Left ventricle myocardium inferior (tissue), 1 donor: ENCODE data around the gene HSPA1L. TPM values are rescaled to one million over a fixed set of nuclear protein-coding genes. Genes with fewer than 3 reads are reported as not detected.
A peak's percentile ranks its signal among the peaks of the same experiment; 100 is the strongest.

ENCODE experiments used
- DNase-seq: peaks from one replicate; pipeline ENCODE4 v3.0.0-alpha.2; 2020
- H3K27ac ChIP-seq: fragments of 200-600 bp; replicated peaks from 2 replicates; pipeline ENCODE4 v1.8.0; 2021
- H3K27me3 ChIP-seq: fragments of 200-600 bp; 2 replicates; pipeline ENCODE4 v1.8.0; 2021; ENCODE audit warnings: low read depth
- H3K36me3 ChIP-seq: fragments of 200-600 bp; 2 replicates; pipeline ENCODE4 v1.8.0; 2021
- H3K4me1 ChIP-seq: fragments of 200-600 bp; 2 replicates; pipeline ENCODE4 v1.8.0; 2021
- H3K4me3 ChIP-seq: fragments of 200-600 bp; 2 replicates; pipeline ENCODE4 v1.8.0; 2021; ENCODE audit warnings: mild to moderate bottlenecking, moderate library complexity
- H3K9me3 ChIP-seq: fragments of 200-600 bp; replicated peaks from 2 replicates; pipeline ENCODE4 v1.8.0; 2021
- intact Hi-C: fragments of 100-400 bp; cut with micrococcal nuclease; formaldehyde crosslinking; loops from one replicate; pipeline ENCODE4 v1.11.0; 2022
- total RNA-seq: library from RNA; stranded (reverse); fragmentation: NEBNext Ultra II Directional; extraction: Animal tissue kit (Norgen Biotek cat#: 25700); gene quantifications from one replicate; pipeline ENCODE4 v1.2.1, GENCODE V29; 2021
- TF ChIP-seq, protein P1 (sequence below): fragments of 200-600 bp; IDR thresholded peaks from 2 replicates; pipeline ENCODE4 v1.8.0; 2021; ENCODE audit warnings: antibody characterized with exemption, mild to moderate bottlenecking, borderline replicate concordance
- donor health status: DM: no; HTN: yes; CAD: no; lungs with severe emphysema.

The HSPA1L gene
- total RNA-seq, 1 donor from 2014 or later, result 2.2 TPM

DNA sequence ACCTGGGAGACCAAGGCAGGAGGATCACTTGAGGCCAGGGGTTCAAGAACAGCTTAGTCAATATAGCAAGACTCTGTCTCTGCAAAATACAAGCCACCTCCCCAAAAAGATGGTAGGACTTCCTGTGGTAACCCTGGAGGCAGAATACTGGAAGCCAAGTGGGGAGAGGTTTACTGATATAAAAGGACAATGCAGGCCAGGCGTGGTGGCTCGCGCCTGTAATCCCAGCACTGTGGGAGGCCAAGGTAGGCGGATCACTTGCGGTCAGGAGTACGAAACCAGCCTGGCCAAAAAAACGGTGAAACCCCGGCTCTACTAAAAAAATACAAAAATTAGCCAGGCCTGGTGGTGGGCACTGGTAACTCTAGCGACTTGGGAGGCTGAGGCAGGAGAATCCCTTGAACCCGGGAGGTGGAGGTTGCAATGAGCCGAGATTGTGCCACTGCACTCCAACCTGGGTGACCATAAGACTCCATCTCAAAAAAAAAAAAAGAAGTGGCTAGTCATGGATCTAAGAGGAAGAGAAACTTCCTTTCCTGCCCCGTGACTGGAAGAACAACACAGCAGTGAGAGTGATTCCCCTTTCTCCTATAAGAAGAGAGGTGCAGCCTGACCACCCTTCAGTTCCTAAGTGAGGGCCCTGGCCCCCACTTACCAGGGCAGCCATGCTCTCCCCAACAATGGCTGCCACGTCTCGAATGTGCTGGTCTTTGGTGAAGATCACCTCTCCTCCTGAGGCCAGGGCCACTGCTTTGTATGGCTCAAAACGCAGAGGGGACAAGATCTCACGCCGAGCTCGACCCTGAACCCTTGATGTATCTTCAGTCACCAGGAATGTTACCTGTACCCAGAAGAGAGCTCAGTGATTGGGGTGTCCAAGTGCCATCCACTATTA is 46.5 kb downstream of the HSPA1L start:
- intact Hi-C loops, result no loop called here
- Histone ChIP-seq H3K27me3 (no peaks in the 10 kb centered on the region), H3K4me3 (no peak overlapping the region), H3K9me3 (no peaks in the 10 kb centered on the region), H3K4me1 (peaks cover 15% of the 10 kb centered on the region), H3K27ac (no peak overlapping the region), H3K36me3 (peaks cover 5% of the 10 kb centered on the region)
- TF ChIP-seq, protein P1, sequence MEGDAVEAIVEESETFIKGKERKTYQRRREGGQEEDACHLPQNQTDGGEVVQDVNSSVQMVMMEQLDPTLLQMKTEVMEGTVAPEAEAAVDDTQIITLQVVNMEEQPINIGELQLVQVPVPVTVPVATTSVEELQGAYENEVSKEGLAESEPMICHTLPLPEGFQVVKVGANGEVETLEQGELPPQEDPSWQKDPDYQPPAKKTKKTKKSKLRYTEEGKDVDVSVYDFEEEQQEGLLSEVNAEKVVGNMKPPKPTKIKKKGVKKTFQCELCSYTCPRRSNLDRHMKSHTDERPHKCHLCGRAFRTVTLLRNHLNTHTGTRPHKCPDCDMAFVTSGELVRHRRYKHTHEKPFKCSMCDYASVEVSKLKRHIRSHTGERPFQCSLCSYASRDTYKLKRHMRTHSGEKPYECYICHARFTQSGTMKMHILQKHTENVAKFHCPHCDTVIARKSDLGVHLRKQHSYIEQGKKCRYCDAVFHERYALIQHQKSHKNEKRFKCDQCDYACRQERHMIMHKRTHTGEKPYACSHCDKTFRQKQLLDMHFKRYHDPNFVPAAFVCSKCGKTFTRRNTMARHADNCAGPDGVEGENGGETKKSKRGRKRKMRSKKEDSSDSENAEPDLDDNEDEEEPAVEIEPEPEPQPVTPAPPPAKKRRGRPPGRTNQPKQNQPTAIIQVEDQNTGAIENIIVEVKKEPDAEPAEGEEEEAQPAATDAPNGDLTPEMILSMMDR, result no peak
- no peak for DNase-seq

DNA sequence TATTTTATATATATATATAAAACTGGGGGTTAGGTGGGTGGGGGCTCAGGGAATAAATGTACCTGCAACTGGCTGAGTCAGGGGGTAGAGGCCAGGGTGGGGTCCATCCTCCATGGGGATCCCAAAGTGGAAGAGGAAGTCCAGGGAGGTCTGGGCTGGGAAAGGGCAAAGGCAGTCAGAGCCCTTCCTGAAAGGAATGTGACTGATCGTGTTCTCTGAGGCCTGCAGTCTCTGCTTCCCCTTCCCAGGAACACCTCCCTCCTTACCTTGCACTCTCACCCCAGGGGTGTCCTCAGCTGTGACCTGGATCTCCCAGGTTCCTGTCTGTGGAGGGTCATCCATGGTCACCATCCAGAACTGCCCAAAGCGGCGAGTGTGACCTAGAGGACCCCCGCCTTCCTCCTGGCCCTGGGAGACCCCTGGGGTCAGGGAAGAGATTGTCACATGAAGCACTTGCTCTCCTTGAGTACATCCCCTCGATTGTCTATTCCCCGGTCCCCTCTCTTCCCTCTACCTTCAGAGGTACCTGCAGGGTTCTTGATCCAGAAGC is 47.9 kb downstream of the HSPA1L start:
- Histone ChIP-seq H3K4me1 (peaks cover 20% of the 10 kb centered on the region), H3K27me3 (no peaks in the 10 kb centered on the region), H3K4me3 (no peak overlapping the region), H3K27ac (no peak overlapping the region), H3K9me3 (no peaks in the 10 kb centered on the region), H3K36me3 (peaks cover 5% of the 10 kb centered on the region)
- DNase-seq, result no peak
- intact Hi-C loops, result no loop called here
- TF ChIP-seq, protein P1, result no peak

DNA sequence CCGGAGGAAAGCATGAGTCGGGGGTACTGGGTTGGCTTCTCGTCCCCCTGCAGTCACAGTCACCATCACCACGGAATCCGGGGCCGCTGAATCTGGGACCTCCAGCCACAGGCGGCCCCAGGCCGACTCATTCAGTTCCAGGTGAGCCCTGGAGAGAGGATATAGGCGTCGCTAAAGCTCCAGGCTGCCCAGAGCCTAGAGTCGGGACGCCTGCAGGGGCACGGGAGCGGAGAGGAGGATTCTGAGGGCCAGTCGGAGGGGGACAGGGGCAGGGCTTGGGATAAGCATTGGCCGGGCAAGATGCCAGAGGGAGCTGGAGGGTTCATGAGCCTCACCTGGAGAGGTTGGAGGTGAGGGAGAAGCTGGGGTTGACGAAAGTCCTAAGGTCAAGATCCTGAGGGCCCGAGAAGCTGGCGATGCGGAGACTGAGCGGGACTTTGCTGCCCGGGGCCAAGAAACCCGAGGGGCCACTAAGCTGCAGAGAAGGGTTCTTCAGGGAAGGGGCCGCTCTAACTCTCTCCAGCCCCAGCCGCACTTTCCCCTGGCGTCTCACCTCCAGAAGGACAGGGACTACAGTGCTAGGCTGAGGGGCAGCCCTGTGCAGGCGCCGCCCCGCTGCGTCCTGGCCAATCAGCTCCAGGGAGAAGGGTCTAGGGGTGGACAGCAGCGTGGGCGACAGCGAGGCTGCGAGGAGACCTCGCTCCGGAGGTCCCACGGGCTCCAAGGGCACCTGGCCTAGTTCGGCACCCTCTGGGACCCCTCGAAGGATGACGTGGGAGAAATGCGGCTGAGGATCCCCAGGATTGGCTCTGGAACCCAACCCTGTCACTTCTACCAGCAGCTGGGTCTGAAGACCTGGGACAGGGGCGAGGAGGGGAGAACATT is 48.9 kb downstream of the HSPA1L start:
- intact Hi-C loops, result no loop called here

DNA sequence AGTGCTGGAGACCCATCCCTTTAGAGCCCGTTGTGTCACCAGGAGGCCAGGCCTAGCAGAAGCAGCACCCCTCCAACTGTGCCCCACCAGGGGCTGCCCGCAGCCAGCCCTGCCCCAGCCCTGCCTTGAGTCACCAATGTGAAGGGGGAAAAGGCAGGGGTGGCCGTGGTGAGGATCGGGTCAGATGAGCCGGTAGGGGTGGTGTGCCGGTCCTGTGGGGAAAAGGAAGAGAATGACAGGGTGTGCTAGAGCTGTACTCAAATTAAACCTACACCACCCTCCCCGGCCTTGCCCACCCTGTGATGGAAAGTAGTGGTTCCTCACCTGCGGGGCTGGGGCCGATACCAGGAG is 49.5 kb downstream of the HSPA1L start:
- Histone ChIP-seq H3K4me1 (peaks cover 20% of the 10 kb centered on the region), H3K4me3 (no peak overlapping the region), H3K27ac (no peak overlapping the region), H3K36me3 (peaks cover 5% of the 10 kb centered on the region), H3K27me3 (no peaks in the 10 kb centered on the region), H3K9me3 (no peaks in the 10 kb centered on the region)
- intact Hi-C loops, result no loop called here
- no peak for DNase-seq
- TF ChIP-seq, protein P1, result no peak

More for the DNA sequence above, 48.9 kb downstream of the HSPA1L start:
- TF ChIP-seq, protein P1, result no peak
- Histone ChIP-seq H3K27ac (no peak overlapping the region), H3K9me3 (no peaks in the 10 kb centered on the region), H3K4me1 (peaks cover 20% of the 10 kb centered on the region), H3K4me3 (peak overlapping the region; percentile 43), H3K27me3 (no peaks in the 10 kb centered on the region), H3K36me3 (peaks cover 5% of the 10 kb centered on the region)
- DNase-seq, result no peak

DNA sequence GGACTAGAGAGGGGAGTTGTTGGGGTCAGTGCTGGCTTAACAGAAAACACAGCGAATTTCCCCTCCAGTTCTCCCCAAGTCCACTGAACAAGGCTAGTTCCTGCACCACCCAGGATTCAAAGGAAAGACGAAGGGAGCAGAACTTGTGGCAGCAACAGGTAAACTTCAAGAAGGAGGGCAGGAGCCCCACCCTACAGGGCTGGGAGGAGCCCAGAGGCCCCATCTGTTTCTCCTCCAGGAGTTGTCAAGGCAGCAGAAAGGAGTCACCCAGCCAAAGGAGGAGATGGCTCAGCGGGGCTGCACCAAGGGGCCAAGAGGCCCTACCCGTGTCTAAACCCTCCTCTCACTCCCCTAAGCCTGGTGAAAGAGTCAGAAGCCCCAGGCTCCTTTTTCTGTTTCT is 50.9 kb downstream of the HSPA1L start:
- peaks cover 5% of the 10 kb centered on the region for H3K36me3 ChIP-seq
- H3K27ac ChIP-seq, result no peak overlapping the region
- H3K9me3 ChIP-seq, result no peaks in the 10 kb centered on the region
- DNase-seq, result no peak
- intact Hi-C loops, result no loop called here
- peaks cover 20% of the 10 kb centered on the region for H3K4me1 ChIP-seq
- no peaks in the 10 kb centered on the region for H3K27me3 ChIP-seq
- TF ChIP-seq, protein P1, result no peak
- H3K4me3 ChIP-seq, result no peak overlapping the region
